Sigmoid colon (tissue), 4 donors: ENCODE measurements around the gene S100A10.

ENCODE experiments used
- CTCF ChIP-seq, 4 experiments: fragments of 450-650 bp in 3 of 4; fragments of 200-600 bp in 1 of 4; IDR thresholded peaks; one replicate each; pipeline ENCODE4 v1.5.1; 2016 to 2019; ENCODE audit warnings: antibody characterized with exemption in 4 of 4, mild to moderate bottlenecking in 3 of 4, moderate library complexity in 2 of 4
- POLR2AphosphoS5 ChIP-seq, 4 donors: sonication (generic); formaldehyde crosslinking; IDR thresholded peaks; one replicate each; pipeline ENCODE4 v1.6.1; 2017; ENCODE audit warnings: antibody characterized with exemption in 4 of 4

- no peak for TF ChIP-seq POLR2AphosphoS5 (IDR thresholded peaks at IDR 0.05)
- TF ChIP-seq CTCF (IDR thresholded peaks at IDR 0.05): no peak
These were observed 27.6 kb downstream of the S100A10 start for GRCh38 chr1:151966061-151966460.
